K562 treated with DMSO at 1 percent for 48 hours (cell line): Measurements from ENCODE around the gene KIR3DL1. TPM values are rescaled to one million over a fixed set of nuclear protein-coding genes. Genes with fewer than 3 reads are reported as not detected.

Source experiments
- total RNA-seq: library from RNA; unstranded; fragments of 300-600 nt; gene quantifications from 2 replicates; pipeline ENCODE4 v1.2.3, GENCODE V29; 2022; ENCODE audit warnings: low replicate concordance; ENCODE audit errors: extremely low read depth

The KIR3DL1 gene
- total RNA-seq, result not detected in 2 replicates

GRCh38 chr19:54816251-54816650, at the start of gene KIR3DL1:
TSS of gene KIR3DL1 (plus strand) at chr19:54816468.

GRCh38 chr19:54769646-54770045, 46.6 kb upstream of the KIR3DL1 start, which contains the start of gene KIR2DL1:
TSS of gene KIR2DL1 (plus strand) at chr19:54769793. CDS start at chr19:54769851, 58 bp downstream.

GRCh38 chr19:54803410-54803809, 12.9 kb upstream of the KIR3DL1 start, which contains the start of gene KIR2DL4:
TSS of gene KIR2DL4 (plus strand) at chr19:54803610. CDS start at chr19:54803652, 42 bp downstream.

GRCh38 chr19:54832496-54832895, 16.2 kb downstream of the KIR3DL1 start, which contains the start of gene KIR2DS4:
TSS of gene KIR2DS4 (plus strand) at chr19:54832676.

GRCh38 chr19:54850061-54850640, 33.9 kb downstream of the KIR3DL1 start, which contains the start of gene KIR3DL2:
TSS of gene KIR3DL2 (plus strand) at chr19:54850443. CDS start at chr19:54850476, 33 bp downstream.

GRCh38 chr19:54873990-54874389, 57.7 kb downstream of the KIR3DL1 start, which contains the start of gene FCAR:
TSS of gene FCAR (plus strand) at chr19:54874235. CDS start at chr19:54874290, 55 bp downstream.

Other genes starting within 250 kb of the KIR3DL1 start
- gene LILRA2, start 242.7 kb upstream of the KIR3DL1 start, total RNA-seq, result not detected in 2 replicates
- not detected in 2 replicates for gene LILRA1, start 222.8 kb upstream of the KIR3DL1 start, total RNA-seq
- gene LILRB1, start 186.0 kb upstream of the KIR3DL1 start, total RNA-seq, result not detected in 2 replicates
- not detected in 2 replicates for gene LILRB4, start 153.5 kb upstream of the KIR3DL1 start, total RNA-seq
- gene KIR3DL3, start 92.0 kb upstream of the KIR3DL1 start, total RNA-seq, result not detected in 2 replicates
- not detected in 2 replicates for gene KIR2DL3, start 78.0 kb upstream of the KIR3DL1 start, total RNA-seq
- gene KIR2DL1, start 46.7 kb upstream of the KIR3DL1 start, total RNA-seq, result not detected in 2 replicates
- gene KIR2DL4, start 12.9 kb upstream of the KIR3DL1 start, total RNA-seq, result not detected in 2 replicates
- gene KIR2DS4, start 16.2 kb downstream of the KIR3DL1 start, total RNA-seq, result not detected in 2 replicates
- gene KIR3DL2, start 34.0 kb downstream of the KIR3DL1 start, total RNA-seq, result not detected in 2 replicates
- not detected in 2 replicates for gene FCAR, start 57.8 kb downstream of the KIR3DL1 start, total RNA-seq
- not detected in 2 replicates for gene NCR1, start 89.7 kb downstream of the KIR3DL1 start, total RNA-seq
- not detected in 2 replicates for gene NLRP7, start 131.1 kb downstream of the KIR3DL1 start, total RNA-seq
- not detected in 2 replicates for gene NLRP2, start 149.9 kb downstream of the KIR3DL1 start, total RNA-seq
- not detected in 2 replicates for gene GP6, start 221.8 kb downstream of the KIR3DL1 start, total RNA-seq
- not detected in 2 replicates for gene RDH13, start 246.7 kb downstream of the KIR3DL1 start, total RNA-seq